Neural cell (in vitro differentiated cells): ENCODE results near the gene MMP20.

Source experiments
- EP300 ChIP-seq: fragments of 450-650 bp; conservative IDR thresholded peaks from 2 replicates; pipeline ENCODE4 v1.6.1; 2014; ENCODE audit warnings: antibody characterized with exemption, mild to moderate bottlenecking, moderate library complexity; ENCODE audit not compliant: poor library complexity, severe bottlenecking
- EZH2 ChIP-seq: fragments of 200-600, 300-800 bp; shearing (Covaris generic), sonication (generic); IDR thresholded peaks from 2 replicates; pipeline ENCODE4 v1.6.1; 2014; ENCODE audit warnings: antibody characterized with exemption, low read length, borderline replicate concordance, mild to moderate bottlenecking; ENCODE audit not compliant: insufficient read depth, poor library complexity, severe bottlenecking
- MXI1 ChIP-seq: fragments of 450-650 bp; conservative IDR thresholded peaks from 2 replicates; pipeline ENCODE4 v1.6.1; 2014; ENCODE audit warnings: antibody characterized with exemption, mild to moderate bottlenecking; ENCODE audit not compliant: poor library complexity, severe bottlenecking
- POLR2AphosphoS5 ChIP-seq: IDR thresholded peaks from 2 replicates; pipeline ENCODE4 v1.6.1; 2012
- RAD21 ChIP-seq: fragments of 450-650 bp; conservative IDR thresholded peaks from 2 replicates; pipeline ENCODE4 v1.6.1; 2014; ENCODE audit warnings: antibody characterized with exemption, mild to moderate bottlenecking, moderate library complexity
- SMC3 ChIP-seq: fragments of 450-650 bp; conservative IDR thresholded peaks from 2 replicates; pipeline ENCODE4 v1.6.1; 2014; ENCODE audit warnings: antibody characterized with exemption, mild to moderate bottlenecking, moderate library complexity; ENCODE audit not compliant: poor library complexity
- TAF1 ChIP-seq: IDR thresholded peaks from 2 replicates; pipeline ENCODE4 v1.6.1; 2012; ENCODE audit warnings: low read depth
- TF ChIP-seq, protein P1 (sequence below): fragments of 450-650 bp; IDR thresholded peaks from 2 replicates; pipeline ENCODE4 v1.5.1; 2014; ENCODE audit warnings: antibody characterized with exemption, mild to moderate bottlenecking, moderate library complexity; ENCODE audit not compliant: poor library complexity, severe bottlenecking
- TF ChIP-seq, protein P2 (sequence below): IDR thresholded peaks from 2 replicates; pipeline ENCODE4 v1.6.1; 2012; ENCODE audit warnings: borderline replicate concordance

DNA sequence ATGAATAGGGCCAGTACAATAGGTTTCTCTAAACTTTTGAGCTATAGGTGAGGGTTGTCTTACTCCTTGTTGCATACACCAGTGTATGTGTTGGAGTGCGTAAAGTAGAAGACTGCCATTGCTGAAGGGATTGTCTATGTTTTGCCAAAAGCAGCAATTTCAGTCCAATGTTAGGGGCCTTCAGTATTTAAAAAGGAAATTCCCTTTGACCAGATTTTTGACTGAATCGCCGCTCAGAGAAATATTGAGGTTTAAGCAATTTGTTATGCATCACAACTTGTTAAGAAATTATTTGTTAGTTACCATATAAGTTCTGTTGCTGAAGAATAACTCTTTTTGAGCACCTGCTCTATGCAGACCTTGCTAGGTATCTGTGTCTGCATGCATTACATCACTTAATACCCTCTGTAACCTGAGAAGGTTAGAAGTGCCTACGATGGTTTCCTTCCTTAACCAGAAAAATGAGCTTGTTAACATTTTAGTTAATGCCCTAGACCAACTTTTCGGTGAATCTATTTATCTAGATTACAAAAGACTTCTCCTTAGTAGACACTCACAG, 33.9 kb downstream of the MMP20 start:
- no peak for TF ChIP-seq POLR2AphosphoS5
- TF ChIP-seq, protein P1, sequence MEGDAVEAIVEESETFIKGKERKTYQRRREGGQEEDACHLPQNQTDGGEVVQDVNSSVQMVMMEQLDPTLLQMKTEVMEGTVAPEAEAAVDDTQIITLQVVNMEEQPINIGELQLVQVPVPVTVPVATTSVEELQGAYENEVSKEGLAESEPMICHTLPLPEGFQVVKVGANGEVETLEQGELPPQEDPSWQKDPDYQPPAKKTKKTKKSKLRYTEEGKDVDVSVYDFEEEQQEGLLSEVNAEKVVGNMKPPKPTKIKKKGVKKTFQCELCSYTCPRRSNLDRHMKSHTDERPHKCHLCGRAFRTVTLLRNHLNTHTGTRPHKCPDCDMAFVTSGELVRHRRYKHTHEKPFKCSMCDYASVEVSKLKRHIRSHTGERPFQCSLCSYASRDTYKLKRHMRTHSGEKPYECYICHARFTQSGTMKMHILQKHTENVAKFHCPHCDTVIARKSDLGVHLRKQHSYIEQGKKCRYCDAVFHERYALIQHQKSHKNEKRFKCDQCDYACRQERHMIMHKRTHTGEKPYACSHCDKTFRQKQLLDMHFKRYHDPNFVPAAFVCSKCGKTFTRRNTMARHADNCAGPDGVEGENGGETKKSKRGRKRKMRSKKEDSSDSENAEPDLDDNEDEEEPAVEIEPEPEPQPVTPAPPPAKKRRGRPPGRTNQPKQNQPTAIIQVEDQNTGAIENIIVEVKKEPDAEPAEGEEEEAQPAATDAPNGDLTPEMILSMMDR: no peak
- no peak for TF ChIP-seq SMC3
- TF ChIP-seq, protein P2, sequence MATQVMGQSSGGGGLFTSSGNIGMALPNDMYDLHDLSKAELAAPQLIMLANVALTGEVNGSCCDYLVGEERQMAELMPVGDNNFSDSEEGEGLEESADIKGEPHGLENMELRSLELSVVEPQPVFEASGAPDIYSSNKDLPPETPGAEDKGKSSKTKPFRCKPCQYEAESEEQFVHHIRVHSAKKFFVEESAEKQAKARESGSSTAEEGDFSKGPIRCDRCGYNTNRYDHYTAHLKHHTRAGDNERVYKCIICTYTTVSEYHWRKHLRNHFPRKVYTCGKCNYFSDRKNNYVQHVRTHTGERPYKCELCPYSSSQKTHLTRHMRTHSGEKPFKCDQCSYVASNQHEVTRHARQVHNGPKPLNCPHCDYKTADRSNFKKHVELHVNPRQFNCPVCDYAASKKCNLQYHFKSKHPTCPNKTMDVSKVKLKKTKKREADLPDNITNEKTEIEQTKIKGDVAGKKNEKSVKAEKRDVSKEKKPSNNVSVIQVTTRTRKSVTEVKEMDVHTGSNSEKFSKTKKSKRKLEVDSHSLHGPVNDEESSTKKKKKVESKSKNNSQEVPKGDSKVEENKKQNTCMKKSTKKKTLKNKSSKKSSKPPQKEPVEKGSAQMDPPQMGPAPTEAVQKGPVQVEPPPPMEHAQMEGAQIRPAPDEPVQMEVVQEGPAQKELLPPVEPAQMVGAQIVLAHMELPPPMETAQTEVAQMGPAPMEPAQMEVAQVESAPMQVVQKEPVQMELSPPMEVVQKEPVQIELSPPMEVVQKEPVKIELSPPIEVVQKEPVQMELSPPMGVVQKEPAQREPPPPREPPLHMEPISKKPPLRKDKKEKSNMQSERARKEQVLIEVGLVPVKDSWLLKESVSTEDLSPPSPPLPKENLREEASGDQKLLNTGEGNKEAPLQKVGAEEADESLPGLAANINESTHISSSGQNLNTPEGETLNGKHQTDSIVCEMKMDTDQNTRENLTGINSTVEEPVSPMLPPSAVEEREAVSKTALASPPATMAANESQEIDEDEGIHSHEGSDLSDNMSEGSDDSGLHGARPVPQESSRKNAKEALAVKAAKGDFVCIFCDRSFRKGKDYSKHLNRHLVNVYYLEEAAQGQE: no peak
- TF ChIP-seq EP300: no peak
- TF ChIP-seq RAD21: no peak
- TF ChIP-seq EZH2: no peak
- TF ChIP-seq MXI1: no peak
- TF ChIP-seq TAF1: no peak
